Measurements from ENCODE around the gene MPP1.
"Not testable (repeated sequence)": the region's sequence is repeated elsewhere in the genome, so short reads cannot be mapped to it uniquely, and the experiment has no call there.

The MPP1 gene

DNA sequence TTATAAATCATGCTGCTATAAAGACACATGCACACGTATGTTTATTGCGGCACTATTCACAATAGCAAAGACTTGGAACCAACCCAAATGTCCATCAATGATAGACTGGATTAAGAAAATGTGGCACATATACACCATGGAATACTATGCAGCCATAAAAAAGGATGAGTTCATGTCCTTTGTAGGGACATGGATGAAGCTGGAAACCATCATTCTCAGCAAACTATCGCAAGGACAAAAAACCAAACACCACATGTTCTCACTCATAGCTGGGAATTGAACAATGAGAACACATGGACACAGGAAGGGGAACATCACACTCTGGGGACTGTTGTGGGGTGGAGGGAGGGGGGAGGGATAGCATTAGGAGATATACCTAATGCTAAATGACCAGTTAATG lies 20.3 kb upstream of the MPP1 start:
- H3K4me3 ChIP-seq (ENCODE audit: low read depth, low read length); H3K9ac ChIP-seq (ENCODE audit: low read length); H3K27ac ChIP-seq (ENCODE audit: low read depth, low read length); H3K36me3 ChIP-seq (ENCODE audit: control insufficient read depth, insufficient read depth, low read length); H3K27me3 ChIP-seq (ENCODE audit: control insufficient read depth, insufficient read depth, low read length): not testable (repeated sequence)
- Histone ChIP-seq H3K4me1 (ENCODE audit: control insufficient read depth, insufficient read depth, low read length) (peaks cover 20% of the 10 kb centered on the region), H3K9me3 (ENCODE audit: control insufficient read depth, insufficient read depth, low read depth, low read length) (peaks cover 36% of the 10 kb centered on the region)

DNA sequence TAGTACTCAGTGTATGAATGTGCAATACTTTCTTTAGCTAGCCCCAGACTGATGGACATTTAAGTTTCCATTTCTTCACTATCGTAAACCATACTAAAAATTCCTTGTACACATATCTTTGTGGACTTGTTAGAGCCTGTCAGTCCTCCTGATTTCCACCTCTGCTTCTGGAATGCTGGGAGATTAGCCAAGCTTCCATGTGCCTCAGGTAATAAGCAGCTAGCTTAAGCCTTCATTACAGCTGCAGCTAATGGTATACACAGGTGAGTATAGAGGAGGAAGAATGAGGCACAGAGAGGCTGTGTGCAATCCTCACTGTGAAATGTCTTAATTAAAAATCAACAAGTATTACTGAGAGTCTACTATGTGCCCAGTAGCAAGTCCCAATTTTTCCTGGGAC lies 19.4 kb upstream of the MPP1 start:
- Histone ChIP-seq H3K27ac (ENCODE audit: low read depth, low read length) (no peak overlapping the region), H3K4me3 (ENCODE audit: low read depth, low read length) (no peak overlapping the region), H3K9me3 (ENCODE audit: control insufficient read depth, insufficient read depth, low read depth, low read length) (peaks cover 37% of the 10 kb centered on the region), H3K36me3 (ENCODE audit: control insufficient read depth, insufficient read depth, low read length) (no peaks in the 10 kb centered on the region), H3K27me3 (ENCODE audit: control insufficient read depth, insufficient read depth, low read length) (no peaks in the 10 kb centered on the region), H3K4me1 (ENCODE audit: control insufficient read depth, insufficient read depth, low read length) (peaks cover 30% of the 10 kb centered on the region), H3K9ac (ENCODE audit: low read length) (no peak overlapping the region)

DNA sequence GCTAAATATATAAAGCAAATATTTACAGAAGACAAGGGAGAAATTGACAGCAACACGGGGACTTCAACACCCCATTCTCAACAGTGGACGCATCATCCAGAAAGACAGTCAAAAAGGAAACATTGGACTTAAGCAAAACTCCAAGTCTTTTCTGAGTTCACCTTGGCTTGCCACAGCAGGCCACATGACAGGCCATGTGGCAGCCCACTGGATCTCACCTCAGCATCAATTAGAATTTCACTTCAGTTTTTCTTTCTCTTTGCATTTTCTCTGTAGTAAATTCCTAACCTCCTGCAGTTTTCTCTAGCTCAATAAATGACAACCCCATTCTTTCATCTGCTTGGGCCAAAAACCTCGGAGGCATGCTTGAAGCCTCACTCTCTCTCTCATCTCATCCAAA lies 16.7 kb upstream of the MPP1 start:
- H3K9ac ChIP-seq (ENCODE audit: low read length) = peak overlapping the region; percentile 21

DNA sequence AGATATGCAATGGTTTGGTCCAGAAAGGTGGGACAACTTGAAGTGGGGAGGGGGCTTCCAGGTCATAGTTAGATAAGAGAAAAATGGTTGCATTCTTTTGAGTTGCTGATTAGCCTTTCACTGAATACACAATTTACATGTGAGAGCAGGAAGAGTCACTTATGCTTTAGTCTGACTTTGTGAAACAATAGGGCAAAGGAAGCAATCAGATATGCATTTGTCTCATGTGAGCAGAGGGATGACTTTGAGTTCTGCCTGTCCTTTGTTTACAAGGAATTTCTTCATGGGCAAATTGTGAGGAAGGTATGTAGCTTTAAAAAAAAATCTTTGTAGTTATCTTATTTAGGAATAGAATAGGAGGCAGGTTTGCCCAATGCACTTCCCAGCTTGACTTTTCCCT lies 16.2 kb upstream of the MPP1 start:
- Histone ChIP-seq H3K27ac (ENCODE audit: low read depth, low read length) (peak overlapping the region; percentile 89; the same call in 1 of the 2 replicates), H3K9me3 (ENCODE audit: control insufficient read depth, insufficient read depth, low read depth, low read length) (peaks cover 36% of the 10 kb centered on the region), H3K4me1 (ENCODE audit: control insufficient read depth, insufficient read depth, low read length) (peaks cover 33% of the 10 kb centered on the region), H3K27me3 (ENCODE audit: control insufficient read depth, insufficient read depth, low read length) (no peaks in the 10 kb centered on the region), H3K36me3 (ENCODE audit: control insufficient read depth, insufficient read depth, low read length) (no peaks in the 10 kb centered on the region), H3K4me3 (ENCODE audit: low read depth, low read length) (0 out of 2 replicates have a peak overlapping the region, but pooled peaks have one; percentile 1), H3K9ac (ENCODE audit: low read length) (peak overlapping the region; percentile 75)

More for the DNA sequence above, 16.7 kb upstream of the MPP1 start:
- no peaks in the 10 kb centered on the region for H3K27me3 ChIP-seq (ENCODE audit: control insufficient read depth, insufficient read depth, low read length)
- H3K4me3 ChIP-seq (ENCODE audit: low read depth, low read length) = 0 out of 2 replicates have a peak overlapping the region, but pooled peaks have one; percentile 1
- H3K36me3 ChIP-seq (ENCODE audit: control insufficient read depth, insufficient read depth, low read length) = no peaks in the 10 kb centered on the region
- peak overlapping the region; percentile 55; the same call in 1 of the 2 replicates for H3K27ac ChIP-seq (ENCODE audit: low read depth, low read length)
- H3K4me1 ChIP-seq (ENCODE audit: control insufficient read depth, insufficient read depth, low read length) = peaks cover 33% of the 10 kb centered on the region
- peaks cover 39% of the 10 kb centered on the region for H3K9me3 ChIP-seq (ENCODE audit: control insufficient read depth, insufficient read depth, low read depth, low read length)

DNA sequence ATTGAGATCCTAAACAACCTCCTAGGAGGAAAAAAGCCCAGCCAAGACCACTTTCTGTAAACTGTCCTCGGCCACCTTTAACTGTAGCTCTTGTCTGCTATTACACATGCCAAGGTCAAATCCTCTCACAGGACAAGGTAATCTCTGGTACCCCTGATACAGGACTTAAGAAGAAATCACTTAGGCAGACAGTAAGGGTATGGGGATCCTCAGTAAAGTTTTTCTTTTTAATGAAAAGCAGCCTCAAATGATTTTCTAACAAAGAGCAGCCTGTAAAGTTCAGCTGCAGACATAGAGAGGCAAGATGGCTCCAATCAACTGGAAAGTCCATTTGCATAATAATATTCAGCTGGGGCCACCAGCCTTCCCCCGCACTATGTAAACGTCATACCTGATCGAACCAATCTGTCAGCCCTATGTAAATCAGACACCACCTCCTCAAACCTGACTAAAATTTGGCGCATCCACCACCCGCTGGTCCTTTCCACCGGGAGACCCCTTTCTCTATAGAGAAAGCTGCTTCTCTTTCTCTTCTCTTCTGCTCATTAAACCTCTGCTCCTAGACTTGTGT lies 14.6 kb upstream of the MPP1 start:
- Histone ChIP-seq H3K4me1 (ENCODE audit: control insufficient read depth, insufficient read depth, low read length) (peaks cover 33% of the 10 kb centered on the region), H3K27me3 (ENCODE audit: control insufficient read depth, insufficient read depth, low read length) (no peaks in the 10 kb centered on the region), H3K4me3 (ENCODE audit: low read depth, low read length) (peak overlapping the region; percentile 35; the same call in 1 of the 2 replicates), H3K9ac (ENCODE audit: low read length) (peak overlapping the region; percentile 75), H3K36me3 (ENCODE audit: control insufficient read depth, insufficient read depth, low read length) (no peaks in the 10 kb centered on the region), H3K27ac (ENCODE audit: low read depth, low read length) (peak overlapping the region; percentile 89; the same call in 1 of the 2 replicates), H3K9me3 (ENCODE audit: control insufficient read depth, insufficient read depth, low read depth, low read length) (peaks cover 35% of the 10 kb centered on the region)

DNA sequence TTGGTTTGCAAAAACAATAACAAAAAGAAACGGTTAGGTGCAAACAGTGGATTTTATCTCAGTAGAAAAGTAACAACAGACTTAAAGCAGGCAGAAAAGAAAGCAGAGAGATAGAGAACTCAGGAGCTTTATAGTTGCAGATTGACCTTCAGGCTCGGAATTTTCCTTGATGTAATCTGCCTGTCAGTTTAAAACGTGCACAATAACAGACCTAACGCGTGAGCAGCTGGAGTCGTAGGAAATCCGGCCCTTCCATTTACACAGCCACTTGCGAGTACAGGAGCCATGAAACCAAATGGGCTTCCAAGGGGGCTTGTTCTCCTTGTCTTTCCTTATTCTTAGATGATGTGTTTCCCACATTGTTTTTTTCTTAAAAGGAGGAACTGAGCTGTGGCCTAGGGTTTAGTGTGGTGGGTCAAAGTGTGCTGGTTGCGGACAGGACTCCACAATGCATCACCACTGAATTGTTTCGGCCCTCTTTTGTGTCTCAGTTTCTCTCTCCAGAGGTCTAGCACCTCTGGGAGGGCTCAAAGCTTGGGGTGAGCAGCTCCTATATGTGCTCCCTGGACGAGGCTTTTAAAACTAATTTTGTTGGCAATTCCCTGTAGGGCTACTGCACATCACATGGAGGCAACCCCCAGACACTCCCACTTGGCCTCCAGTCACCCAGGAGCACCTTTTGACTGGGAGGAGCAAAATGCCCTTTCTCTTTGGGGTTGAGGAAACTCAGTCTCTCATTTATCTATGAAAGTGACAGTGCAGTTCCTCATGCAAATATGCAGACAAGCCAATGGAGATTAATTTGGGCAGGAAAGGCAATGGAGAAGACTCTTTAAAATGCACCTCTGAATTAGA lies 13.9 kb upstream of the MPP1 start:
- peak overlapping the region; percentile 73 for H3K9ac ChIP-seq (ENCODE audit: low read length)
- no peaks in the 10 kb centered on the region for H3K27me3 ChIP-seq (ENCODE audit: control insufficient read depth, insufficient read depth, low read length)
- peaks cover 33% of the 10 kb centered on the region for H3K4me1 ChIP-seq (ENCODE audit: control insufficient read depth, insufficient read depth, low read length)
- H3K4me3 ChIP-seq (ENCODE audit: low read depth, low read length) = peak overlapping the region; percentile 35; the same call in 1 of the 2 replicates
- H3K9me3 ChIP-seq (ENCODE audit: control insufficient read depth, insufficient read depth, low read depth, low read length) = peaks cover 29% of the 10 kb centered on the region
- H3K36me3 ChIP-seq (ENCODE audit: control insufficient read depth, insufficient read depth, low read length) = no peaks in the 10 kb centered on the region
- peak overlapping the region; percentile 89; the same call in 1 of the 2 replicates for H3K27ac ChIP-seq (ENCODE audit: low read depth, low read length)

DNA sequence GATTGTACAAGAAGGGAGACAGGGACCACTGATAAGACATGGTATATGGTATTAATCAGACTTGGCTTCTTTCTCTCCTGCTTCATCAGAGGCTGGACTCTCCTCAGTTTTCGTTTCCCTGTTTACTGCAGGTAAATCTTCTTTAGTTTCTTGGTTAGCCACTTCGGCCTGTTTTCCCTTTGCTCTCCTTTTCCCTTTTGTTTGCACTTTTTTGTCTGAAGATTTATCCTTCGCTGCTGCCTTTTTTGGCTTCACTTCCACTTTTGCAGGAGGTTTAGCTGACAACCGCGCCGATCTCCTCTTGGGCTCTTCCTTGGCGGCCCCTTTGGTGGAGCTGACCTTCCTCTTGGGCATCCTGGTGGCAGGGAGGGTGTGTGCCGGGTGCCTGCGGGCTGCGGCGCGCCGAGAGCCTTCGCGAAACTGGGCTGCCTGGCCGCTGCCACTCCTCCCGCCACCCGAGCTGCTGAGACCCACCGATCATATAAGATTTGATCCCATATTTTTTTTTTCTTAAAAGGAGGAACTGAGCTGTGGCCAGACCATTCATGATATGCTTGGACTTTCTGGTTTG lies 11.8 kb upstream of the MPP1 start:
- not testable (repeated sequence) for H3K27me3 ChIP-seq (ENCODE audit: control insufficient read depth, insufficient read depth, low read length); H3K27ac ChIP-seq (ENCODE audit: low read depth, low read length); H3K4me3 ChIP-seq (ENCODE audit: low read depth, low read length); H3K9ac ChIP-seq (ENCODE audit: low read length); H3K36me3 ChIP-seq (ENCODE audit: control insufficient read depth, insufficient read depth, low read length)
- Histone ChIP-seq H3K4me1 (ENCODE audit: control insufficient read depth, insufficient read depth, low read length) (peaks cover 29% of the 10 kb centered on the region), H3K9me3 (ENCODE audit: control insufficient read depth, insufficient read depth, low read depth, low read length) (peaks cover 25% of the 10 kb centered on the region)

DNA sequence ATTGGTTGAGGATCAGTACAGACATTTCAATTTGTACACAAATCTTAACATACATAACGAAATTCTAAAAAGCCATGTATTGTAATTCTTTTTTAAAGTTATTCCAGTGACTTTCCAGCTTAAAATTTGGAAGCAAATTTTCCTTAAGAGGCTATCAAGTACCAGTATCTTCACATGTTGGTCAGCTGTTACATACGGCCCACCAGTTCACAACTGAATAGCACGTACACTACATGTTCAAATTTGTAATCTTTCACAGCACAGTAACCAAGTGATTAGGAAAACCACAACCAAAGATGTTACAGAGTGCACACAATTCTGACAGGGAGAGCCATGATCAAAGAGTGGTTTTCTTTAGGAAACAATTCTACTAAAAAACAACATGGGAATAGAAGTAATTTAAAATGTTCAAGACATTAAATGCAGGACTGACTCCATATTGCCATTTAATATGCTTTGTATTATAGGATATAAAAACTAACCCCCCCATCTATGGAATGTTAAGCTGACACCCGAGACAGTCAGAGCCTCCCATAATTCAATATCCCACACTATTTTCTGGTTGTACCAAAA lies 11.1 kb upstream of the MPP1 start:
- peaks cover 25% of the 10 kb centered on the region for H3K9me3 ChIP-seq (ENCODE audit: control insufficient read depth, insufficient read depth, low read depth, low read length)
- not testable (repeated sequence) for H3K27ac ChIP-seq (ENCODE audit: low read depth, low read length); H3K4me3 ChIP-seq (ENCODE audit: low read depth, low read length); H3K9ac ChIP-seq (ENCODE audit: low read length); H3K27me3 ChIP-seq (ENCODE audit: control insufficient read depth, insufficient read depth, low read length); H3K36me3 ChIP-seq (ENCODE audit: control insufficient read depth, insufficient read depth, low read length)
- peaks cover 21% of the 10 kb centered on the region for H3K4me1 ChIP-seq (ENCODE audit: control insufficient read depth, insufficient read depth, low read length)

DNA sequence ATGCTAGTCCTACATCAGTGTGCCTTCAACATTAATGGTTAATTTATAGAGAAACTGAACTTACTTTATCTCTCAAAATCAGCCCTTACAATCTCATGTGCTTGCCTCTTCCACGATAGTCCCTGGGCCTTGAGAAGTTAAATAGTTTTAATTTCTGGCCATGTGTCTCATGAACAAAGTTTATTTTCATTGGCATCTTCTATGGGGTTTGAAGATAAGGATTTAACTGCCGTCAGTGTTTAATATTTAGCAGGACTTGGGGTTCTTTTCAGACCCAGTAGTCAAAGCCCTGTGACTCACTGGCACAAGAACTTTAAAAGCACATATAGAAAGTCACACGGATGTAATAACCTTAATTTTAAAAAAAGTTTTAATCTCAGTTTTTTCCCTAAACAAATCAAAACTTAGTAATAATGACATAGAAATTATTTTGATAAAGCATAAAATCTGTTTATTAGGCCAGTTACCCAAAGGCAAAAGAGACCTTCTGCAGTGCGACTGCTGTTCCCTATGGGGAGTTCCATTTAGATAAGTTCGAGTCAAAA lies 10.1 kb upstream of the MPP1 start:
- peaks cover 23% of the 10 kb centered on the region for H3K9me3 ChIP-seq (ENCODE audit: control insufficient read depth, insufficient read depth, low read depth, low read length)
- no peaks in the 10 kb centered on the region for H3K36me3 ChIP-seq (ENCODE audit: control insufficient read depth, insufficient read depth, low read length)
- no peak overlapping the region for H3K9ac ChIP-seq (ENCODE audit: low read length)
- H3K4me1 ChIP-seq (ENCODE audit: control insufficient read depth, insufficient read depth, low read length) = peaks cover 11% of the 10 kb centered on the region
- H3K4me3 ChIP-seq (ENCODE audit: low read depth, low read length) = no peak overlapping the region
- no peak overlapping the region for H3K27ac ChIP-seq (ENCODE audit: low read depth, low read length)
- H3K27me3 ChIP-seq (ENCODE audit: control insufficient read depth, insufficient read depth, low read length) = no peaks in the 10 kb centered on the region

DNA sequence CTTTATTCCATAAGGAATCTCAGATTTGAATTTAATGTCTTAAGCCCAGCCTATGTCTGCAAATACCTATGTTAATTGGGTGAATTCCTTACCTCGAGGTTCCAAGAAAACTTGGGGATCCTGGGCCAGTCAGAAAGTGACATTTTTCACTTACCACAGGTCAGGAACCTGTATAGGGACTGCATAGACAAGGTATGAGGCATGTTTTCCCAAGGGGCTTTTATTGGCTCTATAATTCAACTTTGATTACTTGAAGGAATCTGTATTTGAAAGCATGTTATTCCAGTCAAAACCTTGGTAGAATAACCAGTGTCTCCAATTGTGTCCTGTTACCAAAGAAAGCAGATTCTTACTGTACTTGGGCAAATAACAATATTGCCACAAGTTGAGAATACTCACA lies 8.5 kb upstream of the MPP1 start:
- Histone ChIP-seq H3K27ac (ENCODE audit: low read depth, low read length) (no peak overlapping the region), H3K27me3 (ENCODE audit: control insufficient read depth, insufficient read depth, low read length) (no peaks in the 10 kb centered on the region), H3K4me3 (ENCODE audit: low read depth, low read length) (no peak overlapping the region), H3K9me3 (ENCODE audit: control insufficient read depth, insufficient read depth, low read depth, low read length) (peaks cover 15% of the 10 kb centered on the region), H3K36me3 (ENCODE audit: control insufficient read depth, insufficient read depth, low read length) (no peaks in the 10 kb centered on the region), H3K4me1 (ENCODE audit: control insufficient read depth, insufficient read depth, low read length) (no peaks in the 10 kb centered on the region), H3K9ac (ENCODE audit: low read length) (no peak overlapping the region)
